Measurements from ENCODE around the gene HRH2.

- TF ChIP-seq EZH2 (IDR thresholded peaks at IDR 0.05; ENCODE audit: low read length, missing control alignments) (no peak), CTCF (conservative IDR thresholded peaks at IDR 0.05 in 1 of 2, IDR thresholded peaks at IDR 0.05 in 1 of 2; ENCODE audit: low read depth in 1 of 2, low read length in 2 of 2) (no peak)
These were observed 27.1 kb downstream of the HRH2 start for GRCh38 chr5:175684931-175685330.

All from fibroblast of lung (primary cell).